Lower lobe of right lung (tissue), 2 donors: ENCODE results near the gene HTR2A. TPM values are rescaled to one million over a fixed set of nuclear protein-coding genes. Genes with fewer than 3 reads are reported as not detected.

Experiments
- ATAC-seq, 2 donors: fragments of 200-7000 bp; cut with Tn5 transposase; one replicate each; pipeline ENCODE4 v1.9.1; 2020 to 2022; ENCODE audit warnings: mild to moderate bottlenecking in 2 of 2, moderate library complexity in 2 of 2
- DNase-seq: peaks from one replicate; pipeline ENCODE4 v3.0.0-alpha.2; 2020
- H3K27ac ChIP-seq: fragments of 200-600 bp; one replicate; pipeline ENCODE4 v1.8.0; 2022
- H3K27me3 ChIP-seq: fragments of 200-600 bp; one replicate; pipeline ENCODE4 v1.8.0; 2022; ENCODE audit warnings: low read depth
- H3K36me3 ChIP-seq: fragments of 200-600 bp; one replicate; pipeline ENCODE4 v1.8.0; 2022; ENCODE audit warnings: mild to moderate bottlenecking
- H3K4me1 ChIP-seq: fragments of 200-600 bp; one replicate; pipeline ENCODE4 v1.8.0; 2022
- H3K4me3 ChIP-seq: fragments of 200-600 bp; one replicate; pipeline ENCODE4 v1.8.0; 2022; ENCODE audit warnings: mild to moderate bottlenecking
- H3K9me3 ChIP-seq: fragments of 200-600 bp; one replicate; pipeline ENCODE4 v1.8.0; 2022
- intact Hi-C: fragments of 100-400 bp; cut with DNase I; formaldehyde crosslinking; loops from one replicate; pipeline ENCODE4 v1.11.0; 2022
- total RNA-seq: library from RNA; stranded (reverse); fragmentation: NEBNext Ultra II Directional; extraction: Animal tissue kit (Norgen Biotek cat#: 25700); gene quantifications from one replicate; pipeline ENCODE4 v1.2.1, GENCODE V29; 2021
- TF ChIP-seq, protein P1 (sequence below): fragments of 200-600 bp; IDR thresholded peaks from one replicate; pipeline ENCODE4 v1.8.0; 2022; ENCODE audit warnings: antibody characterized with exemption, mild to moderate bottlenecking
- donor health status: DM: no; HTN: yes; CAD: no; lungs with severe emphysema.

HTR2A gene
- total RNA-seq, 1 donor from 2014 or later: 0.32 TPM

- no peak for ATAC-seq
- Histone ChIP-seq H3K4me1 (no peaks in the 10 kb centered on the region), H3K27ac (no peak overlapping the region), H3K9me3 (no peaks in the 10 kb centered on the region), H3K27me3 (no peaks in the 10 kb centered on the region), H3K36me3 (no peaks in the 10 kb centered on the region), H3K4me3 (no peak overlapping the region)
- intact Hi-C loops: no loop called here
- DNase-seq: no peak
- TF ChIP-seq, protein P1, sequence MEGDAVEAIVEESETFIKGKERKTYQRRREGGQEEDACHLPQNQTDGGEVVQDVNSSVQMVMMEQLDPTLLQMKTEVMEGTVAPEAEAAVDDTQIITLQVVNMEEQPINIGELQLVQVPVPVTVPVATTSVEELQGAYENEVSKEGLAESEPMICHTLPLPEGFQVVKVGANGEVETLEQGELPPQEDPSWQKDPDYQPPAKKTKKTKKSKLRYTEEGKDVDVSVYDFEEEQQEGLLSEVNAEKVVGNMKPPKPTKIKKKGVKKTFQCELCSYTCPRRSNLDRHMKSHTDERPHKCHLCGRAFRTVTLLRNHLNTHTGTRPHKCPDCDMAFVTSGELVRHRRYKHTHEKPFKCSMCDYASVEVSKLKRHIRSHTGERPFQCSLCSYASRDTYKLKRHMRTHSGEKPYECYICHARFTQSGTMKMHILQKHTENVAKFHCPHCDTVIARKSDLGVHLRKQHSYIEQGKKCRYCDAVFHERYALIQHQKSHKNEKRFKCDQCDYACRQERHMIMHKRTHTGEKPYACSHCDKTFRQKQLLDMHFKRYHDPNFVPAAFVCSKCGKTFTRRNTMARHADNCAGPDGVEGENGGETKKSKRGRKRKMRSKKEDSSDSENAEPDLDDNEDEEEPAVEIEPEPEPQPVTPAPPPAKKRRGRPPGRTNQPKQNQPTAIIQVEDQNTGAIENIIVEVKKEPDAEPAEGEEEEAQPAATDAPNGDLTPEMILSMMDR: no peak
Measured at GRCh38 chr13:46803586-46803985, 93.3 kb downstream of the HTR2A start.

- H3K4me1 ChIP-seq: peaks cover 6% of the 10 kb centered on the region
- TF ChIP-seq, protein P1: no peak
- H3K9me3 ChIP-seq: no peaks in the 10 kb centered on the region
- intact Hi-C loops: no loop called here
- H3K36me3 ChIP-seq: no peaks in the 10 kb centered on the region
- DNase-seq: no peak
- ATAC-seq: no peak
- H3K27me3 ChIP-seq: no peaks in the 10 kb centered on the region
- H3K4me3 ChIP-seq: no peak overlapping the region
- H3K27ac ChIP-seq: no peak overlapping the region
Measured at GRCh38 chr13:46801858-46802257, 95.0 kb downstream of the HTR2A start.

- intact Hi-C loops: no loop called here
Measured at GRCh38 chr13:46799139-46799538, 97.7 kb downstream of the HTR2A start.

GRCh38 chr13:46797501-46798237 lies 99.2 kb downstream of the HTR2A start:
- Histone ChIP-seq H3K27ac (peak overlapping the region; percentile 95), H3K4me1 (peaks cover 37% of the 10 kb centered on the region), H3K4me3 (peak overlapping the region; percentile 91), H3K9me3 (no peaks in the 10 kb centered on the region), H3K27me3 (no peaks in the 10 kb centered on the region), H3K36me3 (no peaks in the 10 kb centered on the region)
- TF ChIP-seq, protein P1: no peak
- ATAC-seq: peak in 1 of 2 donors; percentile 40
- no peak for DNase-seq
- intact Hi-C loops: no loop called here

More at GRCh38 chr13:46799139-46799538, 97.7 kb downstream of the HTR2A start:
- Histone ChIP-seq H3K9me3 (no peaks in the 10 kb centered on the region), H3K4me3 (no peak overlapping the region), H3K27ac (no peak overlapping the region), H3K4me1 (peaks cover 27% of the 10 kb centered on the region), H3K27me3 (no peaks in the 10 kb centered on the region), H3K36me3 (no peaks in the 10 kb centered on the region)
- ATAC-seq (no peak), DNase-seq (no peak)
- TF ChIP-seq, protein P1: no peak

GRCh38 chr13:46796515-46797474 lies 100.1 kb downstream of the HTR2A start, which contains the start of gene ESD:
Gene ESD (minus strand): TSS chr13:46797161. CDS start chr13:46791413, 5,748 bp downstream.
- Histone ChIP-seq H3K4me3 (peak within 1 kb of the TSS; percentile 91), H3K27me3 (no peaks in the 10 kb centered on the region), H3K9me3 (no peaks in the 10 kb centered on the region), H3K36me3 (peaks cover 3% of the 10 kb centered on the region), H3K27ac (peak within 1 kb of the TSS; percentile 95), H3K4me1 (peaks cover 37% of the 10 kb centered on the region)
- DNase-seq: peak; percentile 96
- TF ChIP-seq, protein P1: no peak
- intact Hi-C loops: no loop called here
- peak; percentile 99 for ATAC-seq
